ENCODE measurements around the gene FAM169A. TPM values are rescaled to one million over a fixed set of nuclear protein-coding genes. Genes with fewer than 3 reads are reported as not detected.

FAM169A gene
- total RNA-seq, 2 experiments from 2014 or later, result 10.4 to 11.5 TPM

DNA sequence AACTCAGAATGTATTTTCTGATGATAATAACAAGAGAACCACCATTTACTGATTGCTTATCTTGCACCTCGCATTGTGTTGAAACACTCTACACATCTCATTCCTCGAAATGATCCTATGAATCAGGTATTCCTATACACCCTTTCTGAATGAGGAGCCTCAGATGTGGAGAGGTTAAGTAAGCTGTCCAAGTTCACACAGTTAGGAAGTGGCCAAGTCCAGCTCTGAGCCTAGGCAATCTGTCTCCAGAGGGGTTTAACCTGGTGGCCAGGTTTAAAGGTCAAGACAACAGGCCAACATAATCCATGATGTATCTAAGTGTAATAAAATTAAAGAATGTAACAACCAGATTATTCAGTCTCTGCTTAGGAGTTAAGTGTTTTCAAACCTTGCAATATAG lies 12.9 kb downstream of the FAM169A start:
- ATAC-seq, result no peak
- no peaks in the 10 kb centered on the region for H3K27me3 Mint-ChIP-seq
- no peak overlapping the region for H3K4me3 Mint-ChIP-seq
- H3K4me1 Mint-ChIP-seq (ENCODE audit: low read depth), result peaks cover 31% of the 10 kb centered on the region
- TF ChIP-seq, protein P1, sequence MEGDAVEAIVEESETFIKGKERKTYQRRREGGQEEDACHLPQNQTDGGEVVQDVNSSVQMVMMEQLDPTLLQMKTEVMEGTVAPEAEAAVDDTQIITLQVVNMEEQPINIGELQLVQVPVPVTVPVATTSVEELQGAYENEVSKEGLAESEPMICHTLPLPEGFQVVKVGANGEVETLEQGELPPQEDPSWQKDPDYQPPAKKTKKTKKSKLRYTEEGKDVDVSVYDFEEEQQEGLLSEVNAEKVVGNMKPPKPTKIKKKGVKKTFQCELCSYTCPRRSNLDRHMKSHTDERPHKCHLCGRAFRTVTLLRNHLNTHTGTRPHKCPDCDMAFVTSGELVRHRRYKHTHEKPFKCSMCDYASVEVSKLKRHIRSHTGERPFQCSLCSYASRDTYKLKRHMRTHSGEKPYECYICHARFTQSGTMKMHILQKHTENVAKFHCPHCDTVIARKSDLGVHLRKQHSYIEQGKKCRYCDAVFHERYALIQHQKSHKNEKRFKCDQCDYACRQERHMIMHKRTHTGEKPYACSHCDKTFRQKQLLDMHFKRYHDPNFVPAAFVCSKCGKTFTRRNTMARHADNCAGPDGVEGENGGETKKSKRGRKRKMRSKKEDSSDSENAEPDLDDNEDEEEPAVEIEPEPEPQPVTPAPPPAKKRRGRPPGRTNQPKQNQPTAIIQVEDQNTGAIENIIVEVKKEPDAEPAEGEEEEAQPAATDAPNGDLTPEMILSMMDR (IDR thresholded peaks at IDR 0.05), result no peak
- peaks cover 11% of the 10 kb centered on the region for H3K36me3 Mint-ChIP-seq (ENCODE audit: low read depth)
- ChIA-PET POLR2A (no interaction called here), CTCF (no interaction called here)
- no peak overlapping the region for H3K27ac Mint-ChIP-seq
- peaks cover 7% of the 10 kb centered on the region for H3K9me3 Mint-ChIP-seq
- intact Hi-C loops (cut with micrococcal nuclease), result no loop called here
- no peak for DNase-seq

- peak; percentile 37 for ATAC-seq
- Mint-ChIP-seq H3K27ac (peak overlapping the region; percentile 81), H3K9me3 (peaks cover 7% of the 10 kb centered on the region), H3K4me3 (peak overlapping the region; percentile 45), H3K36me3 (ENCODE audit: low read depth) (peaks cover 10% of the 10 kb centered on the region), H3K4me1 (ENCODE audit: low read depth) (peaks cover 36% of the 10 kb centered on the region), H3K27me3 (no peaks in the 10 kb centered on the region)
- POLR2A ChIA-PET, result interaction anchor here (0.6 kb wide), 1 partner anchor 49 kb away, joined by 3 read pairs; no protein-coding TSS in a partner anchor
- intact Hi-C loops (cut with micrococcal nuclease), result no loop called here
- TF ChIP-seq, protein P1 (IDR thresholded peaks at IDR 0.05), result no peak
- CTCF ChIA-PET, result interaction anchor here (1.1 kb wide), 1 partner anchor 16 kb away, joined by 4 read pairs; no protein-coding TSS in a partner anchor
- peak; percentile 13 for DNase-seq
Measured at GRCh38 chr5:74851684-74852353, 14.4 kb downstream of the FAM169A start.

- Mint-ChIP-seq H3K9me3 (peaks cover 4% of the 10 kb centered on the region), H3K27ac (peak overlapping the region; percentile 5), H3K4me3 (no peak overlapping the region), H3K4me1 (ENCODE audit: low read depth) (peaks cover 39% of the 10 kb centered on the region), H3K36me3 (ENCODE audit: low read depth) (peaks cover 4% of the 10 kb centered on the region), H3K27me3 (no peaks in the 10 kb centered on the region)
- ChIA-PET POLR2A (interaction anchor here (0.6 to 0.8 kb wide), 2 partner anchors 13 to 48 kb away, joined by 3 read pairs; no protein-coding TSS in a partner anchor), CTCF (interaction anchor here (0.5 to 1.5 kb wide), 5 partner anchors 11 to 87 kb away, joined by 3 to 4 read pairs (median 4); no protein-coding TSS in a partner anchor)
- intact Hi-C loops (cut with micrococcal nuclease), result no loop called here
- TF ChIP-seq, protein P1 (IDR thresholded peaks at IDR 0.05), result no peak
- ATAC-seq, result no peak
- no peak for DNase-seq
Measured at GRCh38 chr5:74850789-74851425, 15.3 kb downstream of the FAM169A start.

- POLR2A ChIA-PET, result no interaction called here
- no peak overlapping the region for H3K4me3 Mint-ChIP-seq
- TF ChIP-seq, protein P1 (IDR thresholded peaks at IDR 0.05), result no peak
- CTCF ChIA-PET, result interaction anchor here (0.9 to 1.5 kb wide), 3 partner anchors 11 to 86 kb away, joined by 3 to 4 read pairs (median 4); no protein-coding TSS in a partner anchor
- H3K4me1 Mint-ChIP-seq (ENCODE audit: low read depth), result peaks cover 39% of the 10 kb centered on the region
- DNase-seq, result no peak
- ATAC-seq, result no peak
- no peak overlapping the region for H3K27ac Mint-ChIP-seq
- no peaks in the 10 kb centered on the region for H3K27me3 Mint-ChIP-seq
- intact Hi-C loops (cut with micrococcal nuclease), result no loop called here
- H3K9me3 Mint-ChIP-seq, result no peaks in the 10 kb centered on the region
- no peaks in the 10 kb centered on the region for H3K36me3 Mint-ChIP-seq (ENCODE audit: low read depth)
Measured at GRCh38 chr5:74850030-74850429, 16.2 kb downstream of the FAM169A start.

DNA sequence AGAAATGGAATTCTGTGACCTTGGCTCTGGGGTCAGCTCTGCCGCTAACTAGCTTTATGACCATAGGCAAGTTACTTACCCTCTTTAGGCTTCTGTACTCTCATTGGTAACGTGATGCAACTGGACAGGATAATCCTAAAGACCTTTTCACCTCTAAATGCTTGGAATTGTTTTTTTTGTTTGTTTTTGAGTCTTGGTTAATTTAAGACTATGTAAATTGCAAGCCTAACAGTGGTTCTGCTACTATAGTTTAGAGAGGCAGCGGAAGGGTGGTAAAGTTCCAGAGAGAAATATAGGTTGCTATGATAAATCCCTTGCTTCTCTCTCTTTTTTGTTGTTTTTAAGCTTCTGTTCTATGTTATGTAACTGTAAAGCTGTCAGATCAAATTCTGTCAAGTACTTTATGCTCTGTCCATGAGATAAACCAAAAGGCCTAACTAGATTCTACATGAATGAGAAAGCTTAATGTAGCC lies 17.6 kb downstream of the FAM169A start:
- DNase-seq, result no peak
- H3K36me3 Mint-ChIP-seq (ENCODE audit: low read depth), result no peaks in the 10 kb centered on the region
- ChIA-PET POLR2A (no interaction called here), CTCF (interaction anchor here (0.8 kb wide), 1 partner anchor 53 kb away, joined by 3 read pairs; no protein-coding TSS in a partner anchor)
- no peak overlapping the region for H3K4me3 Mint-ChIP-seq
- intact Hi-C loops (cut with micrococcal nuclease), result no loop called here
- TF ChIP-seq, protein P1 (IDR thresholded peaks at IDR 0.05), result no peak
- no peaks in the 10 kb centered on the region for H3K9me3 Mint-ChIP-seq
- no peak overlapping the region for H3K27ac Mint-ChIP-seq
- no peak for ATAC-seq
- H3K27me3 Mint-ChIP-seq, result no peaks in the 10 kb centered on the region
- peaks cover 40% of the 10 kb centered on the region for H3K4me1 Mint-ChIP-seq (ENCODE audit: low read depth)
